DMS79 treated with DMSO at 0.1 percent for 48 hours (cell line): ENCODE data around the gene LTF.

Experiments used
- DNase-seq: peaks from one replicate; lab custom pipeline; 2025; lab: John Stamatoyannopoulos, UW

The LTF gene

DNA sequence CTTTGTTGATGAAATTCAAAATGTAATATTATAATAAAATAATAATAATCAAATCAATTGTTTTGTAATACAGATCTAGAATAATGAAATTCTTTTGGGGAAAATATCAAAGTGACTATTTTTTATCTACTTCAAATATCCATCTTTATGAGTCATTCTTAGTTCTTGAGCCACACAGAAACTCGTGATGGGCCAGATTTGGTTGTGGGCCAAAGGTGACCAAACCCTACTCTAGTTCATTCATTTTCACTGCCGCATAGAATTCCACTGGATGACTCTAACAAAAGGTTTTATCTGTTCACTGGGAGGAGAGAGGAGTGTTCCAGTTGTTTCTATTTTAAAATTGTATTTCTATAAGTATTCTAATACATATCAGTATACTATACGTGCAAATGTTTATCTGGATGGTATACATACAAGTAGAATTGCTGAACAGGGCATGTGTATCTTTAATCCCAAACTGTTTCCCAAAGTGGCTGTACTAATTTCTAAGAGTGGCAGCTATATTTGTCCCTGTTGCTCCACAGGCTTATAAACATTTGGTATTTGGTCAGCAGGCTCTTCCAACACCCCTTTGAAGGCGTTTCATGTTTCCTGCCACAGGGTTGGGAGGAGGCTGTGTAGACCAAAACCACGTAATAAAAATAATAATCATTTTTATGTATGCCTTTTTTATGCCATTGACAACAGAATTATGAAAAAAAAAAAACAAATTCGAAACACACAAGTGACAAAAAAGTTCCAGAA lies 25.8 kb upstream of the LTF start:
- no peak for DNase-seq

DNA sequence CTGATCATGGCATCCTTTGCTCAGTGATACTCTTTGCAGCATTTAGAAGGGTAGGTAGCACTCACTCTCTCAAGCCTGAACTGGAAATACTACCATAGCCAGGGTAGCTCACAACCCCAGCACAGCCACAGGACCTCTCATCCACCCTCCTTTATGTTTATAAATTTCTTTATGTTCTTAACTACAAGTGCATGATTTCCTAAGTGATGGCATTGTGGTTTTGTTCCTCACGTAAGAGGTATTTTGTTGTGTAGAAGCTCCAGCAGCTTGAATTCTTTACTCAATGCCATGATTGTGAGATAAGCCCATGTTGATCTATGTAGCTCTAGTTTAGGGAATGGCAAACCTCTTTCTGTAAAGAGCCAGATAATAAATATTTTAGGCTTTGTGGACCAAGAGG lies 25.2 kb upstream of the LTF start:
- no peak for DNase-seq

DNA sequence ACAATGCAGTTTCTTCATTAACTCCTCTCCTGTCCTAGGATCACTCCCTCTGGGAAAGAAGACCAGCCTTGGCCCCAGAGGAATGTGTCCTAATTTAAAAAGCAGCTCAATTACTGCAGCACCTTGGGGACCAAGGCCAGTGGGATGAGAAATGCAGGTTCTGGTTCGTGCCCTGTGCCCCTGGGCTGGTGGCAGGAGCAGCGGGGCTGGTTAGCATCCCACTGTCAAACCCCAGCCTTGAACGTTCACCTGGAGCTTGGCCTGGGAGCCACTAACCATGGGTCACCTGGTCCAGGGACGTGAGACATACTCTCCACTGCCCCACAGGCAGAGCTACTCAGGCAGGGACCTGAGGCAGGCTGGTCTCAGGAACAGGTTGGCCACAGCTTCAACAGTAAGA lies 24.7 kb upstream of the LTF start:
- no peak for DNase-seq

DNA sequence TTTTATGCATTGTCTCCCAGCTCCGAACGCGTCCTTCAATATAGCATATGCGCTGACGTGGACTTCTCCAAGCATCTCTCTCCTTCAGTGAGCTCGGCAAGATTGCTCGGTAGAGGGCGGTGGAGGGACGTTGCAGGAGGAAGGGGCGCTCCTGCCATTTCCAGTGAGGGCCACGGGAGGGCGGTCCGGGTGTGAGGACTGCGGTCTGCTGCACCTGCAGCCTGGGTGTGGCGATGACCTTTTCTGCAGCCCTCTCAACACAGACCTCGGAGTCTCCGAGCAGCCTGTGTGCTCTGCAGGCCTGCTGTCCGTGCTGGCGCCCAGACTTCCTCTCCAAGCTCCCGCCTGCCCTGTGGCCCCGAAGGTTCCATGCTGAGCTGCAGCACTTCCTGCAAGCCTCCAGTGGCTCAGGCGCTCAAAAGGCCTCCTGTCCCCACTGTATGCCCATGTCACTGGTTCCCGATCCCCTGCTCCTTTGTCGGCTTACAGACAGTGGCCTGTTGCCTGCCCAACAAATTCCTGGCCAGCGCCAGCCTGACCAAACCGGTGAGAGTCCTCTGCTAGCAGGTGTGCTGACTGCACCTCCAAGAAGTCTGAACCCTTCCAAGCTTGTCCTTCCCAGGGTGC lies 24.1 kb upstream of the LTF start:
- no peak for DNase-seq

DNA sequence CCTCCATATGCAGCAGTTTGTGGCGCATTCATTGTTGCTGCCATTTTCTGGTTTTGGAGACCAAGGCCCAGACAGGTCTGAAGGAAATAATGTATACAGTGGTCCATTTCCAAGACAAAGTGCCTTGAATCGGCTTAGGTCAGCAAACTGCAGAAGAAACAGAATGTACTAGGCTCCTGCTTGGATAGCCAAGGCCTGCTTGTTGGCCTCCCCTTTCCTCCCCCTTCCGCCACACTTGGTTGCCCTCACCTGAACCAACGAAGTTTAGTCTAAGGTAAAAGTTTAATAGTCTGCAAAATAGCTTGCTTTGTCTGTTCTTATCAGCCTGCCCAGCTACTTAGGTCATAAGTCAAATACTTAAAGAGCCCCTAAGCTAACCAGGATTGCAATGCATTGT lies 21.1 kb upstream of the LTF start:
- no peak for DNase-seq

DNA sequence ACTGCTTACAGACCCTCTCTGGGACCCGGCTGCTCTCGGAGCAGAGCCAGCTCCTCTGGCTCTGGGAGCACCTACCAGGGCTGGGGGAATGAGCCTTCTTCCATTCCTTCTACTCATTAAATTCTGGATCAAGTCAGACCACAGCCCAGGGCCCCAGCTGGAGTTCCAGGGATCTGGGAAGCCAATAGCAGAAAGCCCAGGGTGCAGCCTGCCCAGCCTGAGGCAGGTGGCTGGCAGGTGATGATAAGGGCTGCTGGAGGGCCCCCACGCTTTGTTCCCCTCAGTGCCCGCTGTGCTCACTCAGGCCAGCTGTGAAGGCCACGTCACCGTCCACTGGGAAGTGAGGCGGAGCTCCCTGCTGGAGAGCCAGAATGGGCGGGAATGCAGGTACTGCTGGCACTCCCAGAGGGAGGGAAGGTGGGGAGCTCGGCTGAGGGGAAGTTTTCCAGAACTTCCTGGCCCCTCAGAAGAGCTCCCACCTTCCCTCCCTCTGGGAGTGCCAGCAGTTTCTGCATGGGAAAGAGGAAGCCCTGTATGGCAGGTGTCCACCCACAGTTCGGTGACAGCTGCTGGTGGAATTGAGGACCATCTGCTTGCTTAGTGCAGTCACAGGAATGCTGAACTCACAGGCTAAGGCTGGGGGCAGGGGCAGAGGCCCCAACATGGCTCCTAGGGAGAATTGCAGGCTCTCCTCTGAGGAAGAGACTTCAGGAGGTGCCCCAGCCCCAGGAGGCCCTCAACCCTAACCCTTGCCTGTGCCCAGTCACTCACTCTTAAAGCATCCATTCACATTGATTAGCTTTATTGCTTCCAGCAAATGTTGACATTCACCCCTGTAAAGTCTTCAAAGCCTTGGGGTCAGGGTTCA lies 20.4 kb upstream of the LTF start:
- DNase-seq = no peak

GRCh38 chr3:46484388-46484787 lies 19.7 kb upstream of the LTF start:
- no peak for DNase-seq

DNA sequence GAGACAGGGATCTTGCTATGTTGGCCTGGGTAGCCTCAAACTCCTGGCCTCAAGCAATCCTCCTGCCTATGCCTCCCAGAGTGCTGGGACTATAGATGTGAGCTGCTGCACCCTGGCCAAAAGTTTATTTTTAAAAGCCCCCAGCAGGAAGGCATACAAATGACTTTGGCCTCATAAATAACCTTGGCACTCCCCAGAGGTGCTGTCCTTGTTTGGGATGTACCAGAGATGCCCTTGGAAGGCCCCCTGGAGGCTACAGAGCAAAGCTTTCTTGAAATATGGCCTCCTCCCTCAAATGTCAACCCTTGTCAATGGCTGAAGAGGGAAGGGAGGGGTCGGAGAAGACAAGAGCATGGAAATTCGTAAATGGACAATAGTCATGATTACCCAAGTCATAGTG lies 19.1 kb upstream of the LTF start:
- no peak for DNase-seq

DNA sequence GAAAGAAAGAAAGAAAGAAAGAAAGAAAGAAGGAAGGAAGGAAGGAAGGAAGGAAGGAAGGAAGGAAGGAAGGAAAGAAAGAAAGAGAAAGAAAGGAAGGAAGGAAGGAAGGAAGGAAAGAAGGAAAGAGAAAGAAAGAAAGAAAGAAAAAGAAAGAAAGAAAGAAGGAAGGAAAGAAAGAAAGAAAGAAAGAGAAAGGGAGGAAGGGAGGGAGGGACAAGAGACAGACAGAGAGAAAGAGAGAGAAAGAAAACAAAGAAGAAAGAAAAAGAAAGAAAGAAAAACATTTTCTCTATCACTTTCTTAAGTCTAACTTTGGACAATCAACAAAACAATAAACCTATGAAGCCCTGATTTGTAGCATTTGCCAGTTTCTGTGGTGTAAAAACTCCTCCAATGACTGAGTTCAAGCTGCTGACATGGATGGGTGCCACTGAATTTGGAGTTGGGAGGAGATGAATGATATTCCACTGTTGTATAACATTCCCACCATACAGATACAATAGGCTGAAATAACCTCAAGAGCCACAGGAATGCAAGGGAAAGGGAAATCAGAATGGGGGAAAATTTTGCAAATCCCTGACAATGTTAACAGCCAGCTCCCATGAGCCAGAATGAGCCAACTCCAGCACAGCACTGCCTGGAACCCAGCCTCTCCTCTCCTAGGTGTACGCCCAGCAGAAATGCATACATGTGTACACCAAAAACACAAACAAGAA lies 18.1 kb upstream of the LTF start:
- DNase-seq = no peak

DNA sequence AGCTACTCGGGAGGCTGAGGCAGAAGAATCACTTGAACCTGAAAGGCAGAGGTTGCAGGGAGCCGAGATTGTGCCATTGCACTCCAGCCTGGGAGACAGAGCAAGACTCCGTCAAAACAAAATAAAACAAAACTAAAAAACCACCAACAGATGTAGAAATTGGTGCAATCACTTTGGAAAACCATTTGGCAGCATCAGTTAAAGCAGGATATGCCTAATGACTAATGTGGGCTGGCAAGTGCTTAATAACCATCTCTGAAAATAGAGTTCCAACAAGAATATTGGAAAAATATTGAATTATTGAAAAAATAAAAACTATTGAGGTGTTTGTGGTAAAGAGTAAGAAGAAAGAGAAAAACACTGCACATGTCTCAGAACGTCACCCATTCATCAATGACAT lies 16.9 kb upstream of the LTF start:
- no peak for DNase-seq

- DNase-seq = no peak
Measured at GRCh38 chr3:46480491-46481195, 15.9 kb upstream of the LTF start.

GRCh38 chr3:46479696-46480095 lies 15.0 kb upstream of the LTF start:
- DNase-seq = no peak

- DNase-seq = no peak
Measured at GRCh38 chr3:46479021-46479420, 14.3 kb upstream of the LTF start.

- DNase-seq = no peak
Measured at GRCh38 chr3:46478341-46478740, 13.6 kb upstream of the LTF start.

GRCh38 chr3:46477756-46478155 lies 13.1 kb upstream of the LTF start:
- DNase-seq = no peak

- DNase-seq = no peak
Measured at GRCh38 chr3:46477145-46477544, 12.4 kb upstream of the LTF start.

DNA sequence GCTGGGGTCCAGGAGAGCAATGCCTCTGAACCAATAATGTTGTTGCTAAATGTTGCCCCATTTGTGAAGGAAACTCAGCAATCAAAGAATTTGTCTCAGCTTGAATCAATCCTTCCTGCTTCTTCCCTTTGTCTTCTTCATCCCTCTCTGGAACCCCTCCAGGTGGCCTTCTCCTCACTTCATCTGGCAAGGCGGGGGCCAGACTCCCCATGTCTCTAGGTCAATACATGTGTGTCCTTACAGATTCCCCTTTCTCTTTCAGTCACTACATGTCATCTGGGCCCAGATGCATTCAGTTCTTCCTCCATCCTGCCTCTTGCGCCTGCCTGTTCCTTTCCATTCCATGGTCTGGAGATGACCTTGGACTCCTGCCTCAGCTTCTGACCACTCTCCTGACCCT lies 8.0 kb upstream of the LTF start:
- no peak for DNase-seq

DNA sequence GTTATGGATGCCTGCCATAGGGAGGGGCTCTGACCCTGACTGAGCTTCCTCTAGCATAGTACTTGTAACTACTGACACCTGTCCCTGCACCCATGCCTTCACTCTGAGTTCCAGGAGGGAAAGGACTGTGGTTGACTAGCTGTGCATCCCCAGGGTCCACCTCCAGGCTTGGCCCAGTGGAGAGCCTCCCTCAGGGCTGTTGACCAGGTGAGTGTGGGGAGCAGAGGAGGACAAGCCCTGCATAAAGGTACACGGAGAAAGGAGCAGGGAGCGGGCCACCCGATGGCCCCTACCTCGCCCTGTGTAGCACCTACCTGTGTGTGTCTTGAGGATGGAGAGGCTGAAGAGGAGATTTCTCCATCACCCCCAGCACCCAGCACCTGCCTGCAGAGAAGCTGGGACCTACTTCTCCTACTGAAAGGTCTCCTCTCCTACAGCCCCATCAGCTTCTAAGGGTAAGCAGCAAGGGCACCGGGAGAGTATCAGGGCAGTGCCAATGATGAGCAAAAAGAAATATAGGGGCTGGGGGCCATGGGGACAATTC lies 6.7 kb upstream of the LTF start:
- DNase-seq = no peak

GRCh38 chr3:46470831-46471230 lies 6.1 kb upstream of the LTF start:
- no peak for DNase-seq

DNA sequence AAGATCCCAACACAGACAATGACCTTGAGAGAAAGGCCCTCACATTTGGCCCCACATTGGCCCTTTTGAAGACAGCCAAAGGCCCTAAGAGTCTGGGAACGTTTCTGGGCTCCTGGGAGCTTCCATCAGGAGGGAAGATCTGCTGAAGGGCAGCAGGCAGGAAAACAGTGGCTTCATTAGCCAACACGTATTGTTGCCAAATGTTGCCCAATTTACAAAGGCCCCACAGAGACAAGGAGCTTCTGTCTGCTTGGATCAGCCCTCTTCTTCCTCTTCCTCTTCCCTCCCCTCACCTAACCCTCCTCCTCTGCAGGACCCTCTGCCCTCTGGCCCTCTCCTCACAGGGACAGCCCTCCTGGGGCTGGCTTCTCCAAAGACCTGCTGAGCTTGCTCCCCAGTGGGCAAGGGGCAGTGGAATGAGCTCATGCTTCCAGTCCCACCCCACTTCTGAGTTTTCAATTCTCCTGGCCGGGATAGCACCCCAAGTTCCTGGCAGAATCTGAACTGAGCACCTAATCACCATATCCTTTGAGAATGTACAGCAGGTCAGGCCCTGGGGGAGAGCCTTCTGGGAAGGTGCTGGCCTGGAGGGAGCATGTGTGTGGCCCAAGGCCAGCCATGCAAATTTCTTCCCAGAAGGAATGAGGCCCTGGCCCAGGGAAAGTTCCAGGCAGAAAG lies 5.1 kb upstream of the LTF start:
- no peak for DNase-seq
